HG03135 (cell line): Measurements from ENCODE around the gene TBC1D28.
"Not testable (repeated sequence)": the region's sequence is repeated elsewhere in the genome, so short reads cannot be mapped to it uniquely, and the experiment has no call there.

ENCODE experiments used
- ATAC-seq: cut with Tn5 transposase; IDR thresholded peaks from one replicate; pipeline ENCODE4 v1.9.1; 2021; ENCODE audit warnings: mild to moderate bottlenecking, moderate library complexity; ENCODE audit not compliant: unreplicated experiment

Gene TBC1D28

DNA sequence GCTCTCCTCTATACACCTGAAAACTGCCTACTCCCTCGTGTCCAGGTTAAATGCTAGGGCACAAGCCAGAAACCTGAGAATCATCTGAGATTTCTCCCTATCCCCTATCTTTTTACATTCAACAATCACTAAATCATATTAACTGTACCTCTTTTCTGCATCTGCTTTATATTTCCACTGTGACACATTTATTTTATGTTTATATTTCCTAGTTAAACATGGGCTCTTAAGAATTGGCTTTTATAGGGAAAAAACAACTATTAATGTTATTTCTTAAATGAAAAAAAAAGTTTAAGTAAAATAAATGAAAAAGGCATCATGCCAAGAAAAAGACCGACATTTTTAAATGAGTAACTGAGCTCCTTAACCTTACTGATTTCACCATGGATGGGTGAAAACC lies 26.6 kb downstream of the TBC1D28 start:
- ATAC-seq, result not testable (repeated sequence)

DNA sequence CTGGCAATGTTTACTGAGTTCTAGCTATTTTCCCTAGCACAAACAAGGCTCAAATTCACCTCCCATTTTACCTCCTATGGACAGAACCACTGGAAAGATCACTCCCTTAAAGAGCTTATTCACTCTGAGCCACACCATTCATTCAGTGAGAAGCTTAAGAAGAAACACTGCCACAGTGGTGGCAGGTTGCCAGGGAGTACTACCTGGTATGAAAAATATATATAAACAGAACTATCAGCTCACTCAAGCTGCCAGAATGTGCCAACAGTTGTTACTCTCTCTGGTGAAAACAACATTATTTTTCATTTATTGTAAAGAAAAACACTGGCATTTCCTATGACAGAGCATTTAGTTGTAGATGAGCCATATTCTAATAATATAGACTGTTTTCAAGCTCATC lies 31.2 kb downstream of the TBC1D28 start:
- ATAC-seq, result not testable (repeated sequence)

DNA sequence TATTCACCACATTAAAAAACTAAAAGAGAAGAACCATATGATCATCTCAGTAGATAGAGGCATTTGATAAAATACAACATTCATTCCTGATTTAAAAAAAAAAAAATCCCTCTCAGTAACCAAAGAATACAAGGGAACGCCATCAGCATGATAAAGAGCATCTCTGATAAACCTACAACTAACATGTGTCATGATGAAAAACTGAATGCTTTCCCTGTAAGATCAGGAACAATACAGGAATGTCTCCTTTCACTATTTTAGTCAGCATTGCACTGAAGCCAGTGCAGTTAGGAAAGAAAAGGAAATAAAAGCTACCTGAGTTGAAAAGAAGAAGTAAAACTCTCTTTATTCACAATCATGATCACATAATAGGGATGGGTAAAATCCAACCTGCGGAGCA lies 51.1 kb downstream of the TBC1D28 start:
- not testable (repeated sequence) for ATAC-seq
